Activated CD8-positive, alpha-beta T cell treated with anti-CD3 and anti-CD28 coated beads for 36 hours (primary cell): ENCODE measurements around the gene TLN1. TPM values are rescaled to one million over a fixed set of nuclear protein-coding genes. Genes with fewer than 3 reads are reported as not detected.
A peak's percentile ranks its signal among the peaks of the same experiment; 100 is the strongest.

Experiments used
- ATAC-seq: fragments of 200-7000 bp; cut with Tn5 transposase; one replicate; pipeline ENCODE4 v1.10.0; 2021; ENCODE audit warnings: mild to moderate bottlenecking, moderate library complexity
- CTCF ChIA-PET: fragments of 350-600 bp; sonication (Branson Sonifier 250); formaldehyde crosslinking; loops from one replicate; lab custom pipeline; 2021; ENCODE audit warnings: antibody characterized with exemption; lab: Charles Lee
- POLR2A ChIA-PET: fragments of 350-600 bp; sonication (Branson Sonifier 250); formaldehyde crosslinking; loops from one replicate; lab custom pipeline; 2021; ENCODE audit warnings: antibody characterized with exemption; lab: Charles Lee
- DNase-seq: peaks from one replicate; pipeline ENCODE4 v3.0.0-alpha.2; 2020
- H3K27ac Mint-ChIP-seq: one replicate; pipeline ENCODE4 v1.8.0; 2021; ENCODE audit warnings: mild to moderate bottlenecking, mixed read lengths
- H3K27me3 Mint-ChIP-seq: one replicate; pipeline ENCODE4 v1.8.0; 2021; ENCODE audit warnings: mixed read lengths
- H3K36me3 Mint-ChIP-seq: one replicate; pipeline ENCODE4 v1.8.0; 2021; ENCODE audit warnings: low read depth, mixed read lengths
- H3K4me1 Mint-ChIP-seq: one replicate; pipeline ENCODE4 v1.8.0; 2021; ENCODE audit warnings: low read depth, mixed read lengths
- H3K4me3 Mint-ChIP-seq: one replicate; pipeline ENCODE4 v1.8.0; 2021; ENCODE audit warnings: mild to moderate bottlenecking, moderate library complexity, mixed read lengths
- H3K9me3 Mint-ChIP-seq: one replicate; pipeline ENCODE4 v1.8.0; 2021; ENCODE audit warnings: mixed read lengths
- intact Hi-C: fragments of 100-400 bp; cut with micrococcal nuclease; formaldehyde crosslinking; loops from one replicate; pipeline ENCODE4 v1.10.0; 2022
- total RNA-seq, 2 experiments: library from RNA; stranded (reverse); gene quantifications; one replicate each; pipeline ENCODE4 v1.2.3, GENCODE V29; 2021
- TF ChIP-seq, protein P1 (sequence below): fragments of 200-600 bp; IDR thresholded peaks from one replicate; pipeline ENCODE4 v1.8.0; 2022; ENCODE audit warnings: antibody characterized with exemption, mild to moderate bottlenecking

The TLN1 gene
- total RNA-seq, 2 experiments from 2014 or later = 212 to 219 TPM

DNA sequence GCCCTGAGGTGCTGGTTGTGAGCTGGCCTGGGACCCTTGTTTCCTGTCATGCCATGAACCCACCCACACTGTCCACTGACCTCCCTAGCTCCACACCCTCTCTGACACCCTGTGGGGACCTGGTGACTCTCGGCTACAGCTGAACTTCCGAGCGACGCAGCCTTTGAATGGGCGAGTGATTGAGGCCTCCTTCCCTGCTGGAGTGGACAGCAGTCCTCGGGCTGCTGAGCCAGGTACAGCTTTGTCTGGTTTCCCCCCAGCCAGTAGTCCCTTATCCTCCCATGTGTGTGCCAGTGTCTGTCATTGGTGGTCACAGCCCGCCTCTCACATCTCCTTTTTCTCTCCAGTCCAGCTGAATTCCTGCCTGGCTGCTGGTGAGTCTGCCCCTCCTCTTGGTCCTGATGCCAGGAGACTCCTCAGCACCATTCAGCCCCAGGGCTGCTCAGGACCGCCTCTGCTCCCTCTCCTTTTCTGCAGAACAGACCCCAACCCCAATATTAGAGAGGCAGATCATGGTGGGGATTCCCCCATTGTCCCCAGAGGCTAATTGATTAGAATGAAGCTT, 52.1 kb downstream of the TLN1 start:
- DNase-seq (no peak), ATAC-seq (no peak)
- intact Hi-C loops = no loop called here
- Mint-ChIP-seq H3K4me3 (no peak overlapping the region), H3K36me3 (no peaks in the 10 kb centered on the region), H3K27ac (no peak overlapping the region), H3K4me1 (peaks cover 8% of the 10 kb centered on the region), H3K9me3 (no peaks in the 10 kb centered on the region), H3K27me3 (peaks cover 4% of the 10 kb centered on the region)
- POLR2A ChIA-PET = interaction anchor here (1.1 to 1.2 kb wide), 2 partner anchors 17 to 42 kb away, joined by 3 read pairs; no protein-coding TSS in a partner anchor
- TF ChIP-seq, protein P1, sequence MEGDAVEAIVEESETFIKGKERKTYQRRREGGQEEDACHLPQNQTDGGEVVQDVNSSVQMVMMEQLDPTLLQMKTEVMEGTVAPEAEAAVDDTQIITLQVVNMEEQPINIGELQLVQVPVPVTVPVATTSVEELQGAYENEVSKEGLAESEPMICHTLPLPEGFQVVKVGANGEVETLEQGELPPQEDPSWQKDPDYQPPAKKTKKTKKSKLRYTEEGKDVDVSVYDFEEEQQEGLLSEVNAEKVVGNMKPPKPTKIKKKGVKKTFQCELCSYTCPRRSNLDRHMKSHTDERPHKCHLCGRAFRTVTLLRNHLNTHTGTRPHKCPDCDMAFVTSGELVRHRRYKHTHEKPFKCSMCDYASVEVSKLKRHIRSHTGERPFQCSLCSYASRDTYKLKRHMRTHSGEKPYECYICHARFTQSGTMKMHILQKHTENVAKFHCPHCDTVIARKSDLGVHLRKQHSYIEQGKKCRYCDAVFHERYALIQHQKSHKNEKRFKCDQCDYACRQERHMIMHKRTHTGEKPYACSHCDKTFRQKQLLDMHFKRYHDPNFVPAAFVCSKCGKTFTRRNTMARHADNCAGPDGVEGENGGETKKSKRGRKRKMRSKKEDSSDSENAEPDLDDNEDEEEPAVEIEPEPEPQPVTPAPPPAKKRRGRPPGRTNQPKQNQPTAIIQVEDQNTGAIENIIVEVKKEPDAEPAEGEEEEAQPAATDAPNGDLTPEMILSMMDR = no peak
- CTCF ChIA-PET = interaction anchor here (1.0 to 10.8 kb wide), 3 partner anchors 17 to 48 kb away, joined by 3 to 106 read pairs (median 7); partner anchors contain the start of genes CCDC107 and RMRP

DNA sequence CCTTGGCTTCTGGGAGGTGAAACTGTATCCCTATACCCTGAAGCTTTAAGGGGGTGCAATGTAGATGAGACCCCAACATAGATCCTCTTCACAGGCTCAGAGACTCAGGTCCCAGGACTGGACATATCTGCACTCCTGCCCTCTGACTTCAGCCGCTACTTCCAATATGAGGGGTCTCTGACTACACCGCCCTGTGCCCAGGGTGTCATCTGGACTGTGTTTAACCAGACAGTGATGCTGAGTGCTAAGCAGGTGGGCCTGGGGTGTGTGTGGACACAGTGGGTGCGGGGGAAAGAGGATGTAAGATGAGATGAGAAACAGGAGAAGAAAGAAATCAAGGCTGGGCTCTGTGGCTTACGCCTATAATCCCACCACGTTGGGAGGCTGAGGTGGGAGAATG, 52.9 kb downstream of the TLN1 start:
- Mint-ChIP-seq H3K4me1 (peaks cover 13% of the 10 kb centered on the region), H3K36me3 (no peaks in the 10 kb centered on the region), H3K9me3 (no peaks in the 10 kb centered on the region), H3K27ac (no peak overlapping the region), H3K4me3 (no peak overlapping the region), H3K27me3 (peaks cover 9% of the 10 kb centered on the region)
- intact Hi-C loops = no loop called here
- TF ChIP-seq, protein P1 = no peak
- DNase-seq (no peak), ATAC-seq (no peak)
- ChIA-PET CTCF (interaction anchor here (2.1 to 10.8 kb wide), 2 partner anchors 18 to 21 kb away, joined by 7 to 106 read pairs; partner anchors contain the start of genes CCDC107 and RMRP), POLR2A (no interaction called here)

DNA sequence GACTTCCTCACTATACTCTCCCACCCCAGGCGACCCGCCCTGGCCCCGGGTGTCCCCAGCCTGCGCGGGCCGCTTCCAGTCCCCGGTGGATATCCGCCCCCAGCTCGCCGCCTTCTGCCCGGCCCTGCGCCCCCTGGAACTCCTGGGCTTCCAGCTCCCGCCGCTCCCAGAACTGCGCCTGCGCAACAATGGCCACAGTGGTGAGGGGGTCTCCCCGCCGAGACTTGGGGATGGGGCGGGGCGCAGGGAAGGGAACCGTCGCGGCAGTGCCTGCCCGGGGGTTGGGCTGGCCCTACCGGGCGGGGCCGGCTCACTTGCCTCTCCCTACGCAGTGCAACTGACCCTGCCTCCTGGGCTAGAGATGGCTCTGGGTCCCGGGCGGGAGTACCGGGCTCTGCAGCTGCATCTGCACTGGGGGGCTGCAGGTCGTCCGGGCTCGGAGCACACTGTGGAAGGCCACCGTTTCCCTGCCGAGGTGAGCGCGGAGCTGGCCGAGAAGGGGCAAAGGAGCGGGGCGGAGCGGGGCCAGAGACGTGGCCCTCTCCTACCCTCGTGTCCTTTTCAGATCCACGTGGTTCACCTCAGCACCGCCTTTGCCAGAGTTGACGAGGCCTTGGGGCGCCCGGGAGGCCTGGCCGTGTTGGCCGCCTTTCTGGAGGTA, 56.1 kb downstream of the TLN1 start:
- no peaks in the 10 kb centered on the region for H3K9me3 Mint-ChIP-seq
- peak; percentile 86 for ATAC-seq
- peaks cover 9% of the 10 kb centered on the region for H3K27me3 Mint-ChIP-seq
- intact Hi-C loops = no loop called here
- H3K4me3 Mint-ChIP-seq = peak overlapping the region; percentile 64
- H3K27ac Mint-ChIP-seq = no peak overlapping the region
- peak; percentile 57 for DNase-seq
- POLR2A ChIA-PET = interaction anchor here (0.7 to 1.8 kb wide), 4 partner anchors 9 to 16 kb away, joined by 3 to 10 read pairs (median 4); partner anchors contain the start of gene ARHGEF39
- peaks cover 13% of the 10 kb centered on the region for H3K4me1 Mint-ChIP-seq
- no peaks in the 10 kb centered on the region for H3K36me3 Mint-ChIP-seq
- CTCF ChIA-PET = interaction anchor here (1.0 to 24.5 kb wide), 7 partner anchors 12 to 72 kb away, joined by 3 to 313 read pairs (median 5); partner anchors contain the start of genes CCDC107, RMRP and TPM2
- TF ChIP-seq, protein P1 = no peak

DNA sequence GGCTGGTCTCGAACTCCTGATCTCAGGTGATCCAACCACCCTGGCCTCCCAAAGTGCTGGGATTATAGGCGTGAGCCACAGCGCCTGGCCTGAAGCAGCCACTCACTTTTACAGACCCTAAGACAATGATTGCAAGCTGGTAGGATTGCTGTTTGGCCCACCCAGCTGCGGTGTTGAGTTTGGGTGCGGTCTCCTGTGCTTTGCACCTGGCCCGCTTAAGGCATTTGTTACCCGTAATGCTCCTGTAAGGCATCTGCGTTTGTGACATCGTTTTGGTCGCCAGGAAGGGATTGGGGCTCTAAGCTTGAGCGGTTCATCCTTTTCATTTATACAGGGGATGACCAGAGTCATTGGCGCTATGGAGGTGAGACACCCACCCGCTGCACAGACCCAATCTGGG, 56.8 kb downstream of the TLN1 start:
- Mint-ChIP-seq H3K9me3 (no peaks in the 10 kb centered on the region), H3K36me3 (no peaks in the 10 kb centered on the region), H3K4me3 (peak overlapping the region; percentile 64), H3K27ac (no peak overlapping the region), H3K27me3 (peaks cover 9% of the 10 kb centered on the region), H3K4me1 (peaks cover 13% of the 10 kb centered on the region)
- TF ChIP-seq, protein P1 = no peak
- ATAC-seq (no peak), DNase-seq (no peak)
- intact Hi-C loops = no loop called here
- CTCF ChIA-PET = interaction anchor here (1.0 to 24.5 kb wide), 7 partner anchors 11 to 71 kb away, joined by 3 to 313 read pairs (median 5); partner anchors contain the start of genes CCDC107, RMRP and TPM2
- POLR2A ChIA-PET = interaction anchor here (0.7 to 1.8 kb wide), 4 partner anchors 9 to 17 kb away, joined by 3 to 10 read pairs (median 4); partner anchors contain the start of gene ARHGEF39
